ENCODE measurements around the gene LMOD1. TPM values are rescaled to one million over a fixed set of nuclear protein-coding genes. Genes with fewer than 3 reads are reported as not detected.
"Not testable (repeated sequence)": the region's sequence is repeated elsewhere in the genome, so short reads cannot be mapped to it uniquely, and the experiment has no call there.

Gene LMOD1
- 1 to 10 TPM; 4.5 to 6.0 (median 4.9) TPM for polyA plus RNA-seq (ENCODE audit: insufficient read length in 4 of 4)

GRCh38 chr1:201946224-201946908 lies at the start of gene LMOD1:
Gene LMOD1 (minus strand): TSS chr1:201946548. CDS start chr1:201946340, 208 bp downstream.
- peak; percentile 60 to 90 (median 84) for DNase-seq (ENCODE audit: low read depth in 4 of 4, low spot score in 2 of 4)

- no peak for DNase-seq (ENCODE audit: low read depth in 4 of 4, low spot score in 2 of 4)
These were observed 44.1 kb upstream of the LMOD1 start for GRCh38 chr1:201990427-201990826.

GRCh38 chr1:201989354-201990128 lies 43.2 kb upstream of the LMOD1 start:
- no peak for DNase-seq (ENCODE audit: low read depth in 4 of 4, low spot score in 2 of 4)

GRCh38 chr1:201988601-201989000 lies 42.3 kb upstream of the LMOD1 start:
- no peak for DNase-seq (ENCODE audit: low read depth in 4 of 4, low spot score in 2 of 4)

GRCh38 chr1:201985355-201985754 lies 39.0 kb upstream of the LMOD1 start:
- no peak for DNase-seq (ENCODE audit: low read depth in 4 of 4, low spot score in 2 of 4)

- no peak for DNase-seq (ENCODE audit: low read depth in 4 of 4, low spot score in 2 of 4)
These were observed 38.1 kb upstream of the LMOD1 start for GRCh38 chr1:201984446-201984845.

- peak in 1 of 4 donors; percentile 53 for DNase-seq (ENCODE audit: low read depth in 4 of 4, low spot score in 2 of 4)
These were observed 37.0 kb upstream of the LMOD1 start for GRCh38 chr1:201983380-201983805.

- DNase-seq (ENCODE audit: low read depth in 4 of 4, low spot score in 2 of 4) = peak in 3 of 4 donors; percentile 21 to 52 (median 48)
These were observed 36.5 kb upstream of the LMOD1 start, which contains the start of gene RNPEP for GRCh38 chr1:201982623-201983379. Gene RNPEP (plus strand): TSS chr1:201982648. CDS start chr1:201982667, 19 bp downstream.

GRCh38 chr1:201982082-201982622 lies 35.8 kb upstream of the LMOD1 start:
- DNase-seq (ENCODE audit: low read depth in 4 of 4, low spot score in 2 of 4) = peak in 2 of 4 donors; percentile 43 to 63

GRCh38 chr1:201970334-201971159 lies 24.2 kb upstream of the LMOD1 start:
- no peak for DNase-seq (ENCODE audit: low read depth in 4 of 4, low spot score in 2 of 4)

GRCh38 chr1:201968202-201968925 lies 22.0 kb upstream of the LMOD1 start:
- DNase-seq (ENCODE audit: low read depth in 4 of 4, low spot score in 2 of 4) = no peak

GRCh38 chr1:201966171-201966570 lies 19.8 kb upstream of the LMOD1 start:
- DNase-seq (ENCODE audit: low read depth in 4 of 4, low spot score in 2 of 4) = no peak

- no peak for DNase-seq (ENCODE audit: low read depth in 4 of 4, low spot score in 2 of 4)
These were observed 17.9 kb upstream of the LMOD1 start for GRCh38 chr1:201964261-201964660.

GRCh38 chr1:201962382-201962781 lies 16.0 kb upstream of the LMOD1 start:
- DNase-seq (ENCODE audit: low read depth in 4 of 4, low spot score in 2 of 4) = not testable (repeated sequence)

- DNase-seq (ENCODE audit: low read depth in 4 of 4, low spot score in 2 of 4) = no peak
These were observed 12.0 kb upstream of the LMOD1 start for GRCh38 chr1:201958348-201958747.

GRCh38 chr1:201955729-201956143 lies 9.4 kb upstream of the LMOD1 start:
- DNase-seq (ENCODE audit: low read depth in 4 of 4, low spot score in 2 of 4) = no peak

- DNase-seq (ENCODE audit: low read depth in 4 of 4, low spot score in 2 of 4) = peak; percentile 88 to 98 (median 92)
These were observed 8.8 kb upstream of the LMOD1 start, which contains the start of gene TIMM17A for GRCh38 chr1:201955009-201955728. Gene TIMM17A (plus strand): TSS chr1:201955503. CDS start chr1:201955527, 24 bp downstream.

Data from left renal cortex interstitium (tissue), 4 donors.